K562 (cell line): ENCODE data around the gene B4GALNT4. TPM values are rescaled to one million over a fixed set of nuclear protein-coding genes. Genes with fewer than 3 reads are reported as not detected.
A peak's percentile ranks its signal among the peaks of the same experiment; 100 is the strongest.

ENCODE experiments used
- FOXM1 ChIP-seq, 2 experiments: fragments of 450-650 bp in 1 of 2; sonication (generic) in 1 of 2; formaldehyde crosslinking in 1 of 2; IDR thresholded peaks; 2 replicates each; pipeline versions ENCODE4 v1.6.1 to v1.9.0; 2017 to 2022; ENCODE audit warnings: low read depth in 2 of 2, mild to moderate bottlenecking in 2 of 2, missing genetic modification reagents in 1 of 2, moderate library complexity in 1 of 2
- IRF9 ChIP-seq: fragments of 450-650 bp; IDR thresholded peaks from 2 replicates; pipeline ENCODE4 v1.6.1; 2016; ENCODE audit warnings: missing biosample characterization, missing genetic modification characterization
- KLF10 ChIP-seq: fragments of 250-450 bp; sonication (Bioruptor Pico); IDR thresholded peaks from 2 replicates; pipeline ENCODE4 v1.6.1; 2021; ENCODE audit warnings: matching md5 sums
- MITF ChIP-seq: IDR thresholded peaks from 2 replicates; pipeline ENCODE4 v1.6.1; 2014; ENCODE audit warnings: antibody characterized with exemption
- NFRKB ChIP-seq: fragments of 450-650 bp; IDR thresholded peaks from 2 replicates; pipeline ENCODE4 v1.6.1; 2016; ENCODE audit warnings: low read depth
- NR1H2 ChIP-seq: sonication (generic); formaldehyde crosslinking; IDR thresholded peaks from 2 replicates; pipeline ENCODE4 v1.4.0; 2020; ENCODE audit warnings: mild to moderate bottlenecking, missing genetic modification reagents
- STAT5A ChIP-seq: IDR thresholded peaks from 2 replicates; pipeline ENCODE4 v1.6.1; 2012; ENCODE audit warnings: low read length, inconsistent platforms, borderline replicate concordance
- STAT5B ChIP-seq: fragments of 250-450 bp; sonication (Bioruptor Pico); IDR thresholded peaks from 2 replicates; pipeline ENCODE4 v1.8.0; 2021; ENCODE audit warnings: mild to moderate bottlenecking, inconsistent platforms
- WHSC1 ChIP-seq: IDR thresholded peaks from one replicate; pipeline ENCODE4 v1.6.1; 2012; ENCODE audit warnings: low read length, control low read depth, inconsistent platforms
- ZBTB49 ChIP-seq: sonication (generic); formaldehyde crosslinking; IDR thresholded peaks from 2 replicates; pipeline ENCODE4 v1.8.0; 2022; ENCODE audit warnings: missing genetic modification reagents, mild to moderate bottlenecking, borderline replicate concordance
- ZC3H4 ChIP-seq: sonication (generic); formaldehyde crosslinking; IDR thresholded peaks from 2 replicates; pipeline ENCODE4 v1.9.0; 2021; ENCODE audit warnings: missing genetic modification reagents, borderline replicate concordance
- ZNF436 ChIP-seq: fragments of 250-450, 450-650 bp; sonication (Bioruptor Pico); formaldehyde crosslinking; IDR thresholded peaks from 2 replicates; pipeline ENCODE4 v1.7.0; 2020; ENCODE audit warnings: mild to moderate bottlenecking
- ZNF551 ChIP-seq: fragments of 250-450 bp; sonication (Bioruptor Pico); IDR thresholded peaks from 2 replicates; pipeline ENCODE4 v1.5.0; 2021; ENCODE audit warnings: mild to moderate bottlenecking, moderate library complexity
- ZNF609 ChIP-seq: sonication (generic); formaldehyde crosslinking; IDR thresholded peaks from 2 replicates; pipeline ENCODE4 v1.8.1; 2023; ENCODE audit warnings: missing genetic modification reagents, mild to moderate bottlenecking, borderline replicate concordance
- ZNF75A ChIP-seq: fragments of 450-650 bp; formaldehyde crosslinking; IDR thresholded peaks from 2 replicates; pipeline ENCODE4 v1.4.0; 2020; ENCODE audit warnings: mild to moderate bottlenecking
- polyA plus RNA-seq, 8 experiments: library from polyadenylated mRNA; depleted of rRNA in 4 of 8; stranded (reverse) in 5 of 8; unstranded in 3 of 8; fragments of >200 nt; fragmentation: Nextera tagmentation in 2 of 8; fragmentation: Illumina TruSeq in 1 of 8; extraction: Ambion mirVana in 2 of 8; extraction: Trizol in 1 of 8; gene quantifications; 2 replicates each; pipeline versions ENCODE4 v1.2.1 to v1.2.3, GENCODE V29; 2011 to 2014; ENCODE audit warnings: inconsistent platforms in 1 of 8, missing spikeins in 1 of 8
- total RNA-seq, 7 experiments: library from RNA; depleted of rRNA in 6 of 7; stranded (reverse); fragments of >200 nt in 6 of 7; fragmentation: Illumina TruSeq in 2 of 7; extraction: Trizol in 2 of 7; gene quantifications; 2 replicates each; pipeline versions ENCODE4 v1.2.1 to v1.2.3, GENCODE V29; 2011 to 2021; ENCODE audit warnings: low replicate concordance in 1 of 7
- TF ChIP-seq, protein P1 (sequence below): fragments of 450-650 bp; IDR thresholded peaks from 2 replicates; pipeline ENCODE4 v1.6.1; 2017; ENCODE audit warnings: mild to moderate bottlenecking, moderate library complexity

Gene B4GALNT4
- total and polyA plus RNA-seq, 9 of the 15 experiments (the other 6 are each of a cell fraction or from before 2014, with no cell fraction given) = 0.20 to 37.1 (median 10.8) TPM; not detected in 1

- TF ChIP-seq ZBTB49 (CRISPR knock-in tag) = no peak
- no peak for TF ChIP-seq ZNF551 (CRISPR knock-in tag)
- no peak for TF ChIP-seq FOXM1 (IDR thresholded peaks at IDR 0.05; ENCODE audit: low read depth)
- TF ChIP-seq FOXM1 (CRISPR knock-in tag; IDR thresholded peaks at IDR 0.05; ENCODE audit: low read depth) = peak; percentile 54; the same call in 1 of the 2 replicates
- TF ChIP-seq WHSC1 = peak; percentile 24
- TF ChIP-seq KLF10 (CRISPR knock-in tag) = no peak
- TF ChIP-seq, protein P1, sequence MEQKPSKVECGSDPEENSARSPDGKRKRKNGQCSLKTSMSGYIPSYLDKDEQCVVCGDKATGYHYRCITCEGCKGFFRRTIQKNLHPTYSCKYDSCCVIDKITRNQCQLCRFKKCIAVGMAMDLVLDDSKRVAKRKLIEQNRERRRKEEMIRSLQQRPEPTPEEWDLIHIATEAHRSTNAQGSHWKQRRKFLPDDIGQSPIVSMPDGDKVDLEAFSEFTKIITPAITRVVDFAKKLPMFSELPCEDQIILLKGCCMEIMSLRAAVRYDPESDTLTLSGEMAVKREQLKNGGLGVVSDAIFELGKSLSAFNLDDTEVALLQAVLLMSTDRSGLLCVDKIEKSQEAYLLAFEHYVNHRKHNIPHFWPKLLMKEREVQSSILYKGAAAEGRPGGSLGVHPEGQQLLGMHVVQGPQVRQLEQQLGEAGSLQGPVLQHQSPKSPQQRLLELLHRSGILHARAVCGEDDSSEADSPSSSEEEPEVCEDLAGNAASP = no peak
- TF ChIP-seq NR1H2 = no peak
- TF ChIP-seq ZNF436 (CRISPR knock-in tag) = no peak
- no peak for TF ChIP-seq STAT5B (CRISPR knock-in tag)
- TF ChIP-seq NFRKB = peak; percentile 93
- TF ChIP-seq ZC3H4 (CRISPR knock-in tag) = no peak; the same call in 1 of the 2 replicates
- TF ChIP-seq IRF9 (tag) = peak; percentile 66; the same call in 1 of the 2 replicates
- no peak for TF ChIP-seq STAT5A
- TF ChIP-seq ZNF75A = no peak
- TF ChIP-seq ZNF609 (CRISPR knock-in tag) = no peak
- TF ChIP-seq MITF = no peak
Measured at GRCh38 chr11:355581-356458, 13.5 kb upstream of the B4GALNT4 start (continued).
